ENCODE results near the gene ATP11A.
"Not testable (repeated sequence)": the region's sequence is repeated elsewhere in the genome, so short reads cannot be mapped to it uniquely, and the experiment has no call there.

The ATP11A gene

DNA sequence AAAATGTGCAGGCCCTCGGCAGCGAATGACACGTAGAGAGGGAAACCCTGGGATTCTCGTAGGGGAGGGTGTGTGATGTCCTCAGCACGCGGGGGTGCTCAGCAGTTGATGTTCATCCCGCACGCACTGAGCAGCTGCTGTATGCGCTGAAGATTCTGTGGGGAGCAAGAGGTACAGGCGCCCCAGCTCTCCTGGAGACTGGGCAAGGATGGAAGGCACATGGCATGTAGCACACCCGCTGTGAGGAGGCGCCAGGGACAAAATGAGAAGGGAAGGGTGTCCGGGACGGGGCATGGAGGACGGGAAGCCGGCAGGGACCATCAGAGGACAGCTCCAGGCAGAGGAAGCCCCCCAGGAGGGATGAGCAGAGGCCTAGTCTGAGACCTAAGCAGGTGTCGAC is 15.4 kb downstream of the ATP11A start:
- H3K4me3 ChIP-seq (ENCODE audit: low read depth, low read length) = no peak overlapping the region
- TF ChIP-seq, protein P1, sequence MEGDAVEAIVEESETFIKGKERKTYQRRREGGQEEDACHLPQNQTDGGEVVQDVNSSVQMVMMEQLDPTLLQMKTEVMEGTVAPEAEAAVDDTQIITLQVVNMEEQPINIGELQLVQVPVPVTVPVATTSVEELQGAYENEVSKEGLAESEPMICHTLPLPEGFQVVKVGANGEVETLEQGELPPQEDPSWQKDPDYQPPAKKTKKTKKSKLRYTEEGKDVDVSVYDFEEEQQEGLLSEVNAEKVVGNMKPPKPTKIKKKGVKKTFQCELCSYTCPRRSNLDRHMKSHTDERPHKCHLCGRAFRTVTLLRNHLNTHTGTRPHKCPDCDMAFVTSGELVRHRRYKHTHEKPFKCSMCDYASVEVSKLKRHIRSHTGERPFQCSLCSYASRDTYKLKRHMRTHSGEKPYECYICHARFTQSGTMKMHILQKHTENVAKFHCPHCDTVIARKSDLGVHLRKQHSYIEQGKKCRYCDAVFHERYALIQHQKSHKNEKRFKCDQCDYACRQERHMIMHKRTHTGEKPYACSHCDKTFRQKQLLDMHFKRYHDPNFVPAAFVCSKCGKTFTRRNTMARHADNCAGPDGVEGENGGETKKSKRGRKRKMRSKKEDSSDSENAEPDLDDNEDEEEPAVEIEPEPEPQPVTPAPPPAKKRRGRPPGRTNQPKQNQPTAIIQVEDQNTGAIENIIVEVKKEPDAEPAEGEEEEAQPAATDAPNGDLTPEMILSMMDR (IDR thresholded peaks at IDR 0.05; ENCODE audit: low read depth, low read length, missing control alignments) = no peak
- DNase-seq (ENCODE audit: low read depth) = no peak

GRCh38 chr13:112706171-112706570 is 16.3 kb downstream of the ATP11A start:
- DNase-seq (ENCODE audit: low read depth) = no peak
- H3K4me3 ChIP-seq (ENCODE audit: low read depth, low read length) = no peak overlapping the region
- TF ChIP-seq, protein P1 (IDR thresholded peaks at IDR 0.05; ENCODE audit: low read depth, low read length, missing control alignments) = no peak

DNA sequence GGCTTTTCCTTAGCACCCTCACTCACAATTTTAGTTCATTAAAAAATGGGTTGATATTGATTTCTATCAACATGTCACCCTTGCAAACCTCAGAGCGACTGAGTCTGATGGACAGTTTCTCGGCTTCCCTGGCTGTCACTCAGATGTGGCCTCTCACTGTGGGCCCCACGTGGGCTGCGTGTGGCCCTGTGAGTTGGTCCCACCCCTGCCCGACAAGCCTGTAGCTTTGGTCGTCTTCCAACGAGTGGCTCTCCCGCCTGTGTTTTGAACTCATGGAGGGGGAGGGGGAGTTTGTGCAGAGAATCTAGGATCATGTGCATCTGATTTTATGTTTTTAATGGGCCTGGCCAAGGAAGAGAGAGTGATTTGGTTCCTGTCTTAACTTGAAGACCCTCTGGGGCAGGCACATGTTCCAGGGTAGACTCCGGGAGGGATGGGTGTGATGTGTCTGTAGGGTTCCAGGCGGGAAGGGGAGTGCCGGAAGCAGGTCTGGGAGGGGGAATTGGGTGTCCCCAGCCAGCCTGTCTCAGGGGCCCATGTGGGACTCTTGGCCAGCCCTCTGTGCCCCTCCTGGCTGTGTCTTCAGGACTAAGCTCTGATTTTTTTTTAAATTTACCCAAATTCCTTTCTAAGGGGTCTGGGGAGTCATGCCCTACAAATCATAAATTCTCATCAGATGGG is 18.9 kb downstream of the ATP11A start:
- no peak overlapping the region for H3K4me3 ChIP-seq (ENCODE audit: low read depth, low read length)
- TF ChIP-seq, protein P1 (IDR thresholded peaks at IDR 0.05; ENCODE audit: low read depth, low read length, missing control alignments) = no peak
- DNase-seq (ENCODE audit: low read depth) = no peak

DNA sequence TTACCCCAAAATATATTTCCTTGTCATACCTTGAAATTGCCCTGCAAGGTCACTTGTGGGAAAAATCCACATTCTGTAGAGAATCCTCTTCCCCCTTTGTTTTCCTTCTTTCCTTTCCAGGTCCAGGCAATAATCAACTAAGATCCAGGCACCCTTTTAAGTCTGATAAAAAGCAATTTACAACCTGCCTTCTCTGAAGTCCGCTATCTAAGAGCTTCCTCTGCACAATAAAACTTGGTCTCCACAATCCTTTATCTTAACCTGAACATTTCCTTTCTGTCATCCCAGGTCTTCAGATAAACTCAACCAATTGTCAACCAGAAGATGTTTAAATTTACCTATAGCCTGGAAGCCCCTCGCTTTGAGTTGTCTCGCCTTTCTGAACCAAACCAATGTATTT is 19.5 kb downstream of the ATP11A start:
- not testable (repeated sequence) for H3K4me3 ChIP-seq (ENCODE audit: low read depth, low read length); DNase-seq (ENCODE audit: low read depth)

- no peak overlapping the region for H3K4me3 ChIP-seq (ENCODE audit: low read depth, low read length)
- TF ChIP-seq, protein P1 (IDR thresholded peaks at IDR 0.05; ENCODE audit: low read depth, low read length, missing control alignments) = no peak
- DNase-seq (ENCODE audit: low read depth) = no peak
Measured at GRCh38 chr13:112709825-112710783, 20.3 kb downstream of the ATP11A start.

GRCh38 chr13:112710855-112711527 is 21.2 kb downstream of the ATP11A start:
- no peak for DNase-seq (ENCODE audit: low read depth)
- TF ChIP-seq, protein P1 (IDR thresholded peaks at IDR 0.05; ENCODE audit: low read depth, low read length, missing control alignments) = no peak
- H3K4me3 ChIP-seq (ENCODE audit: low read depth, low read length) = no peak overlapping the region
